Thoracic aorta (tissue), 2 donors: ENCODE data around the gene RHBDL2. TPM values are rescaled to one million over a fixed set of nuclear protein-coding genes. Genes with fewer than 3 reads are reported as not detected.
"Not testable (repeated sequence)": the region's sequence is repeated elsewhere in the genome, so short reads cannot be mapped to it uniquely, and the experiment has no call there.

Source experiments
- ATAC-seq: fragments of 150-250 bp; one replicate; pipeline ENCODE4 v1.8.0; 2017; ENCODE audit warnings: low read depth; ENCODE audit not compliant: insufficient number of reproducible peaks, low FRiP score
- DNase-seq: peaks from one replicate; pipeline ENCODE4 v3.0.0-alpha.2; 2020; ENCODE audit warnings: low spot score
- H3K27ac ChIP-seq, 2 donors: fragments of 200-600 bp; sonication (generic); 1 replicate in 1 of 2; 2 replicates in 1 of 2; pipeline ENCODE4 v1.5.1; 2016; ENCODE audit warnings: mild to moderate bottlenecking in 2 of 2, moderate library complexity in 2 of 2
- H3K27me3 ChIP-seq: fragments of 200-600 bp; sonication (generic); replicated peaks from 2 replicates; pipeline ENCODE4 v1.6.0; 2016; ENCODE audit warnings: mild to moderate bottlenecking; ENCODE audit not compliant: insufficient read depth
- H3K36me3 ChIP-seq: fragments of 200-600 bp; sonication (generic); one replicate; pipeline ENCODE4 v1.5.1; 2016
- H3K4me1 ChIP-seq, 2 donors: fragments of 200-600 bp; sonication (generic); 1 replicate in 1 of 2; 2 replicates in 1 of 2; pipeline versions ENCODE4 v1.5.1 to v1.6.0; 2016; ENCODE audit warnings: low read depth in 2 of 2, mild to moderate bottlenecking in 1 of 2; ENCODE audit not compliant: control insufficient read depth in 1 of 2
- H3K4me3 ChIP-seq: fragments of 200-600 bp; sonication (generic); 2 replicates; pipeline ENCODE4 v1.5.1; 2016; ENCODE audit warnings: mild to moderate bottlenecking
- H3K9me3 ChIP-seq: fragments of 200-600 bp; sonication (generic); 2 replicates; pipeline ENCODE4 v1.5.1; 2016
- total RNA-seq, 2 donors: library from RNA; depleted of rRNA; stranded (reverse); fragments of >200 nt; gene quantifications; one replicate each; pipeline versions ENCODE4 v1.1.0 to v1.2.3, GENCODE V29; 2016
- TF ChIP-seq, protein P1 (sequence below): fragments of 200-600 bp; sonication (generic); IDR thresholded peaks from one replicate; pipeline ENCODE4 v1.5.1; 2019; ENCODE audit warnings: antibody characterized with exemption

RHBDL2 gene
- total RNA-seq, 2 donors from 2014 or later, result 0.85 TPM; not detected in 1

DNA sequence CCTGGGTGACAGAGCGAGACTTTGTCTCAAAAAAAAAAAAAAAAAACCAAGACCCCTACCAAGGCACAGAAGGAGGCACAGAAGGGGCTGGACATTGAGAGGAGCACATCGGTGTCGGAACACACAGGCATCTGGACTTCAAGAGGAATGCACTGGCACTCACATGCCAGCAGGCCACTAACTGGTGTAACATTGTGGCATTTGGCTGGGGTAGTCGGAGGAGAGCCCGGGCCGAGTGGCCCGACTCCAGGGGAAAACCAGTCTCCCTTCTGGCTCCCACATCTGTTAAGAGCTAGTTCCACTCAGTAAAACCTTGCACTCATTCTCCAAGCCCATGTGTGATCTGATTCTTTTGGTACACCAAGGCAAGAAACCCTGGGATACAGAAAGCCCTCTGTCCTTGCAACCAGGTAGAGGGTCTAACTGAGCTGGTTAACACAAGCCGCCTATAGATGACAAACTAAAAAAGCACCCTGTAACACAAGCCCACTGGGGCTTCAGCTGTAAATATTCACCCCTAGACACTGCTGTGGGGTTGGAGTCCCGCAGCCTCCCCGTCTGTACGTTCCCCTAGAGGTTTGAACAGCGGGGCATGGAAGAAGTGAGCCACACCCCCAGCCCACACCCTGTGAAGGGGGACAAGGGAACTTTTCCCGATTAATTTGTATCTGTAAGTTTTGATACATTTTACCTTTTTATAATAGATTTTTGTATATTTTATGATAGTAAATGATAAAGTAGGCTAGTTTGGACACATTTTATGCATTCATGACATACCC lies 32.2 kb upstream of the RHBDL2 start:
- no peak overlapping the region for H3K4me3 ChIP-seq
- TF ChIP-seq, protein P1, sequence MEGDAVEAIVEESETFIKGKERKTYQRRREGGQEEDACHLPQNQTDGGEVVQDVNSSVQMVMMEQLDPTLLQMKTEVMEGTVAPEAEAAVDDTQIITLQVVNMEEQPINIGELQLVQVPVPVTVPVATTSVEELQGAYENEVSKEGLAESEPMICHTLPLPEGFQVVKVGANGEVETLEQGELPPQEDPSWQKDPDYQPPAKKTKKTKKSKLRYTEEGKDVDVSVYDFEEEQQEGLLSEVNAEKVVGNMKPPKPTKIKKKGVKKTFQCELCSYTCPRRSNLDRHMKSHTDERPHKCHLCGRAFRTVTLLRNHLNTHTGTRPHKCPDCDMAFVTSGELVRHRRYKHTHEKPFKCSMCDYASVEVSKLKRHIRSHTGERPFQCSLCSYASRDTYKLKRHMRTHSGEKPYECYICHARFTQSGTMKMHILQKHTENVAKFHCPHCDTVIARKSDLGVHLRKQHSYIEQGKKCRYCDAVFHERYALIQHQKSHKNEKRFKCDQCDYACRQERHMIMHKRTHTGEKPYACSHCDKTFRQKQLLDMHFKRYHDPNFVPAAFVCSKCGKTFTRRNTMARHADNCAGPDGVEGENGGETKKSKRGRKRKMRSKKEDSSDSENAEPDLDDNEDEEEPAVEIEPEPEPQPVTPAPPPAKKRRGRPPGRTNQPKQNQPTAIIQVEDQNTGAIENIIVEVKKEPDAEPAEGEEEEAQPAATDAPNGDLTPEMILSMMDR, result no peak
- H3K4me1 ChIP-seq, result peaks cover 0 to 9% of the 10 kb centered on the region in 2 donors
- peak; percentile 36 for ATAC-seq
- DNase-seq, result no peak
- H3K9me3 ChIP-seq, result no peaks in the 10 kb centered on the region
- H3K27me3 ChIP-seq, result no peaks in the 10 kb centered on the region
- no peaks in the 10 kb centered on the region for H3K36me3 ChIP-seq
- no peak overlapping the region for H3K27ac ChIP-seq

DNA sequence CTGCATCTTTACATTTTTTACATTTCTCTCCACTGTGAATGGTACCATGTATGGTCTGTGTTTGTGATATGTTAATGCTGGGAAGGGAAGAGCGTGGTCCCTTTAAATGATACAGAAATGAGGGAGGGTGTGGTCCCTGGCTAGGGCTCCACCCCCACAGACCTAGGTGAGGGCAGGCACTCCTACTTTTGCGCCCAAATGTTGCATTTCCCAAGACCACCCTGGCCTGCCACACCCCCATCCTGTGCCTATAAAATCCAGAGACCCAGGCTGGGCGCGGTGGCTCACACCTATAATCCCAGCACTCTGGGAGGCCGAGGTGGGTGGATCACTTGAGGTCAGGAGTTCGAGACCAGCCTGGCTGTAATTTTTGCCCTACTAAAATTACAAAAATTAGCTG lies 31.5 kb upstream of the RHBDL2 start:
- H3K9me3 ChIP-seq, H3K36me3 ChIP-seq, H3K4me3 ChIP-seq, DNase-seq, ATAC-seq, H3K4me1 ChIP-seq, H3K27ac ChIP-seq, H3K27me3 ChIP-seq: not testable (repeated sequence)

- TF ChIP-seq, protein P1, result no peak
- no peak overlapping the region for H3K4me3 ChIP-seq
- H3K36me3 ChIP-seq, result no peaks in the 10 kb centered on the region
- H3K4me1 ChIP-seq, result no peaks in the 10 kb centered on the region
- H3K9me3 ChIP-seq, result no peaks in the 10 kb centered on the region
- ATAC-seq (no peak), DNase-seq (no peak)
- H3K27ac ChIP-seq, result no peak overlapping the region
- no peaks in the 10 kb centered on the region for H3K27me3 ChIP-seq
Observed at GRCh38 chr1:38964140-38964548, 22.5 kb upstream of the RHBDL2 start.

DNA sequence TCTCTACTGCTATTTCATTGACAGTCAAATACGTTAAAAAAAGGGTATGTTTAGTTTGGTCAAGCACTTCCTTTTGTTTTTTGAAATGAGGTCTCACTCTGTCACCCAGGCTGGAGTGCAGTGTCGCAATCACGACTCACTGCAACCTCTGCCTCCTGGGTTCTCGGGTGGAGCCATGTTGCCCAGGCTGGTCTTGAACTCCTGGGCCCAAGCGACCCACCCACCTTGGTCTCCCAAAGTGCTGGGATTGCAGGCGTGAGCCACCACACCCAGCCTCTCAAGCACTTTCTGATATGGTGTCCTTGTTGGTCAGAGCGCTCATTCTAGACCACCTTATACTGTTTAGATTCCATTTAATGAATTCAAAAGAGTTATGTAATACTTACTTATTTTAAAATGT lies 20.9 kb upstream of the RHBDL2 start:
- TF ChIP-seq, protein P1, result no peak
- no peak for ATAC-seq

GRCh38 chr1:38962113-38962512 lies 20.5 kb upstream of the RHBDL2 start:
- Histone ChIP-seq H3K4me3 (no peak overlapping the region), H3K36me3 (no peaks in the 10 kb centered on the region), H3K4me1 (no peaks in the 10 kb centered on the region), H3K27ac (no peak overlapping the region), H3K27me3 (no peaks in the 10 kb centered on the region), H3K9me3 (no peaks in the 10 kb centered on the region)
- no peak for DNase-seq
- no peak for ATAC-seq
- TF ChIP-seq, protein P1, result no peak

More for the DNA sequence above, 20.9 kb upstream of the RHBDL2 start:
- Histone ChIP-seq H3K36me3 (no peaks in the 10 kb centered on the region), H3K4me3 (no peak overlapping the region), H3K27ac (no peak overlapping the region), H3K4me1 (no peaks in the 10 kb centered on the region), H3K27me3 (no peaks in the 10 kb centered on the region), H3K9me3 (no peaks in the 10 kb centered on the region)
- DNase-seq, result no peak

GRCh38 chr1:38958967-38959366 lies 17.3 kb upstream of the RHBDL2 start:
- TF ChIP-seq, protein P1, result no peak
- no peaks in the 10 kb centered on the region for H3K9me3 ChIP-seq
- no peaks in the 10 kb centered on the region for H3K36me3 ChIP-seq
- H3K27me3 ChIP-seq, result no peaks in the 10 kb centered on the region
- DNase-seq, result no peak
- H3K4me1 ChIP-seq, result no peaks in the 10 kb centered on the region
- no peak overlapping the region for H3K4me3 ChIP-seq
- ATAC-seq, result no peak
- no peak overlapping the region for H3K27ac ChIP-seq
